HepG2 (cell line): Measurements from ENCODE around the gene LRRC73. TPM values are rescaled to one million over a fixed set of nuclear protein-coding genes. Genes with fewer than 3 reads are reported as not detected.

Source experiments
- EED ChIP-seq: sonication (generic); formaldehyde crosslinking; IDR thresholded peaks from 2 replicates; pipeline ENCODE4 v1.5.0; 2020; ENCODE audit warnings: mild to moderate bottlenecking, missing genetic modification reagents
- ZBTB34 ChIP-seq: sonication (generic); formaldehyde crosslinking; IDR thresholded peaks from 2 replicates; pipeline ENCODE4 v1.8.0; 2022; ENCODE audit warnings: mild to moderate bottlenecking, missing genetic modification reagents
- ZGPAT ChIP-seq: IDR thresholded peaks from 2 replicates; pipeline ENCODE4 v1.6.1; 2016; ENCODE audit warnings: mild to moderate bottlenecking
- ZNF496 ChIP-seq: sonication (generic); formaldehyde crosslinking; IDR thresholded peaks from 2 replicates; pipeline ENCODE4 v1.8.1; 2023; ENCODE audit warnings: mild to moderate bottlenecking, moderate library complexity, missing genetic modification reagents; ENCODE audit not compliant: insufficient replicate concordance
- ZNF782 ChIP-seq: sonication (generic); formaldehyde crosslinking; IDR thresholded peaks from 2 replicates; pipeline ENCODE4 v1.4.0; 2020; ENCODE audit warnings: missing genetic modification reagents, mild to moderate bottlenecking, borderline replicate concordance
- polyA plus RNA-seq, 8 experiments: library from polyadenylated mRNA; depleted of rRNA in 3 of 8; stranded (reverse) in 7 of 8; unstranded in 1 of 8; fragments of >200 nt; fragmentation: Illumina TruSeq in 4 of 8; extraction: Trizol in 4 of 8; gene quantifications; 2 replicates each; pipeline versions ENCODE4 v1.2.1 to v1.2.3, GENCODE V29; 2011 to 2016; ENCODE audit warnings: low read depth in 4 of 8, missing spikeins in 1 of 8, mixed read lengths in 1 of 8; ENCODE audit not compliant: insufficient read depth in 1 of 8
- total RNA-seq, 5 experiments: library from RNA; depleted of rRNA; stranded (reverse); fragments of >200 nt; fragmentation: Illumina TruSeq; extraction: Trizol; gene quantifications; 2 replicates each; pipeline ENCODE4 v1.2.3, GENCODE V29; 2016; ENCODE audit warnings: low read depth in 1 of 5
- TF ChIP-seq, protein P1 (sequence below): sonication (generic); formaldehyde crosslinking; IDR thresholded peaks from 2 replicates; pipeline ENCODE4 v1.4.0; 2020; ENCODE audit warnings: mild to moderate bottlenecking, missing genetic modification reagents

Gene LRRC73
- total and polyA plus RNA-seq, 2 of the 13 experiments (the other 11 are each of a cell fraction or from before 2014, with no cell fraction given) = 0.11 to 0.12 TPM

GRCh38 chr6:43475516-43475915, 34.6 kb downstream of the LRRC73 start (continued):
- TF ChIP-seq, protein P1, sequence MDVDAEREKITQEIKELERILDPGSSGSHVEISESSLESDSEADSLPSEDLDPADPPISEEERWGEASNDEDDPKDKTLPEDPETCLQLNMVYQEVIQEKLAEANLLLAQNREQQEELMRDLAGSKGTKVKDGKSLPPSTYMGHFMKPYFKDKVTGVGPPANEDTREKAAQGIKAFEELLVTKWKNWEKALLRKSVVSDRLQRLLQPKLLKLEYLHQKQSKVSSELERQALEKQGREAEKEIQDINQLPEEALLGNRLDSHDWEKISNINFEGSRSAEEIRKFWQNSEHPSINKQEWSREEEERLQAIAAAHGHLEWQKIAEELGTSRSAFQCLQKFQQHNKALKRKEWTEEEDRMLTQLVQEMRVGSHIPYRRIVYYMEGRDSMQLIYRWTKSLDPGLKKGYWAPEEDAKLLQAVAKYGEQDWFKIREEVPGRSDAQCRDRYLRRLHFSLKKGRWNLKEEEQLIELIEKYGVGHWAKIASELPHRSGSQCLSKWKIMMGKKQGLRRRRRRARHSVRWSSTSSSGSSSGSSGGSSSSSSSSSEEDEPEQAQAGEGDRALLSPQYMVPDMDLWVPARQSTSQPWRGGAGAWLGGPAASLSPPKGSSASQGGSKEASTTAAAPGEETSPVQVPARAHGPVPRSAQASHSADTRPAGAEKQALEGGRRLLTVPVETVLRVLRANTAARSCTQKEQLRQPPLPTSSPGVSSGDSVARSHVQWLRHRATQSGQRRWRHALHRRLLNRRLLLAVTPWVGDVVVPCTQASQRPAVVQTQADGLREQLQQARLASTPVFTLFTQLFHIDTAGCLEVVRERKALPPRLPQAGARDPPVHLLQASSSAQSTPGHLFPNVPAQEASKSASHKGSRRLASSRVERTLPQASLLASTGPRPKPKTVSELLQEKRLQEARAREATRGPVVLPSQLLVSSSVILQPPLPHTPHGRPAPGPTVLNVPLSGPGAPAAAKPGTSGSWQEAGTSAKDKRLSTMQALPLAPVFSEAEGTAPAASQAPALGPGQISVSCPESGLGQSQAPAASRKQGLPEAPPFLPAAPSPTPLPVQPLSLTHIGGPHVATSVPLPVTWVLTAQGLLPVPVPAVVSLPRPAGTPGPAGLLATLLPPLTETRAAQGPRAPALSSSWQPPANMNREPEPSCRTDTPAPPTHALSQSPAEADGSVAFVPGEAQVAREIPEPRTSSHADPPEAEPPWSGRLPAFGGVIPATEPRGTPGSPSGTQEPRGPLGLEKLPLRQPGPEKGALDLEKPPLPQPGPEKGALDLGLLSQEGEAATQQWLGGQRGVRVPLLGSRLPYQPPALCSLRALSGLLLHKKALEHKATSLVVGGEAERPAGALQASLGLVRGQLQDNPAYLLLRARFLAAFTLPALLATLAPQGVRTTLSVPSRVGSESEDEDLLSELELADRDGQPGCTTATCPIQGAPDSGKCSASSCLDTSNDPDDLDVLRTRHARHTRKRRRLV (CRISPR knock-in tag) = no peak
- no peak for TF ChIP-seq ZGPAT (CRISPR knock-in tag)
- no peak for TF ChIP-seq EED (CRISPR knock-in tag)
- TF ChIP-seq ZBTB34 = no peak
- no peak for TF ChIP-seq ZNF496 (CRISPR knock-in tag)
- no peak for TF ChIP-seq ZNF782
